ENCODE data around the gene ROPN1.
A peak's percentile ranks its signal among the peaks of the same experiment; 100 is the strongest.
"Not testable (repeated sequence)": the region's sequence is repeated elsewhere in the genome, so short reads cannot be mapped to it uniquely, and the experiment has no call there.

Gene ROPN1

GRCh38 chr3:123991730-123992588 lies at the start of gene ROPN1:
TSS of gene ROPN1 (minus strand) at chr3:123992124. CDS start at chr3:123980481, 11,643 bp downstream.
- not testable (repeated sequence) for DNase-seq (ENCODE audit: low spot score)

- DNase-seq (ENCODE audit: low spot score) = no peak
These were observed 49.6 kb upstream of the ROPN1 start for GRCh38 chr3:124041553-124041952.

GRCh38 chr3:124037326-124037725 lies 45.4 kb upstream of the ROPN1 start:
- DNase-seq (ENCODE audit: low spot score) = no peak

- DNase-seq (ENCODE audit: low spot score) = not testable (repeated sequence)
These were observed 44.3 kb upstream of the ROPN1 start for GRCh38 chr3:124036214-124036613.

- DNase-seq (ENCODE audit: low spot score) = no peak
These were observed 43.7 kb upstream of the ROPN1 start for GRCh38 chr3:124035463-124036121.

- DNase-seq (ENCODE audit: low spot score) = no peak
These were observed 42.9 kb upstream of the ROPN1 start for GRCh38 chr3:124034844-124035152.

GRCh38 chr3:124034016-124034843 lies 42.3 kb upstream of the ROPN1 start:
- DNase-seq (ENCODE audit: low spot score) = no peak

GRCh38 chr3:124033360-124034015 lies 41.6 kb upstream of the ROPN1 start, which contains the start of gene KALRN:
TSS of gene KALRN (plus strand) at chr3:124033369.
- DNase-seq (ENCODE audit: low spot score) = no peak

DNA sequence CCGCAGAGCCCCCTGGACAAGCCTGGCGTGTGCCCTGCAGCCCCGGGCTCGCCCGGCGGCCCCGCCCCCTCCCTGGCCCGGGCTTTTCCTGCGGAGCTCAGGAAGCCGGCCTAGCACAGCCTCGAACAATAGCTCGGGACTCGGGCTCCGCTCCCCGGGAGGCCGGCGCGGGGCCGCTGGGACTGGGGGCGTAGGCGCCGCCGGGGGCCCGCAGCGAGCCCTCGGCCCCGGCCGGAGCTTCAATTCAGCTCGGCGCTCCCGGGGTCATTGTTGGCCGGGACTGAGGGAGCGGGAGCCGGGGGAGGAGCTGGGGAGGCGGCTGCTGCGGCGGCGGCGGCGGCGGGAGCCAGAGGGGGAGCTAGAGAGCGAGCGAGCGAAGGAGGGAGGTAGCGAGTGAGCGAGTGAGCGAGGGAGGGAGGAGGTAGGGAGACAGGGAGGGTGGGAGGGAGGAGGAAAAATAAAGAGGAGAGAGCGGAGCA lies 41.0 kb upstream of the ROPN1 start:
- peak; percentile 92 for DNase-seq (ENCODE audit: low spot score)

DNA sequence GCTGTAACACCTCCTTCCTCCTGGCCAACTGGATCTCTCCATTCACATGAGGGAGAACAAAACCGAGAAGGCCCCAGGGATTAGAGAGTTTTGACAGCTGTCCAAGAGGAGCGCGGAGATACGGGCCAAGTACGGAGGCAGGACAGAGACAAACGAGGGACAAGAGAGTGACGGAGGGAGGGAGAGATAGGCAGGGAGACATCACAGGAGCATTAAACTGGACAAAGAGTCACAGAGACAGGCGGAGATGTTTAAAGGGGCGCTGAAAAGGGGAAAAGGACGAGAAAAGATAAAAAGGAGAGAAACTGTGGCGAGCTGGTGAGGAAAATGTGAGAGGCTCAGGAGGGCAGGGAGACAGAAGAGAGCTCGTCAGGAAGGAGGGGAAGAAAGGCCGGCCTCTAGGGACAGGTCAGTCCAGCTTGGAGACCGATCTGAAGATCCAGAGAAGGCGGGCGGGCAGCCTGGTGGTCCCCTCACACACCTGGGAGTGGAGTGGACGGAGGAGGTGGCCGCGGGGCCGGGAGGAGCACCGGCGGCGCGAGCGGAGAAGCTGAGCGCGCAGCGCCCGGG lies 40.5 kb upstream of the ROPN1 start:
- DNase-seq (ENCODE audit: low spot score) = peak; percentile 62

DNA sequence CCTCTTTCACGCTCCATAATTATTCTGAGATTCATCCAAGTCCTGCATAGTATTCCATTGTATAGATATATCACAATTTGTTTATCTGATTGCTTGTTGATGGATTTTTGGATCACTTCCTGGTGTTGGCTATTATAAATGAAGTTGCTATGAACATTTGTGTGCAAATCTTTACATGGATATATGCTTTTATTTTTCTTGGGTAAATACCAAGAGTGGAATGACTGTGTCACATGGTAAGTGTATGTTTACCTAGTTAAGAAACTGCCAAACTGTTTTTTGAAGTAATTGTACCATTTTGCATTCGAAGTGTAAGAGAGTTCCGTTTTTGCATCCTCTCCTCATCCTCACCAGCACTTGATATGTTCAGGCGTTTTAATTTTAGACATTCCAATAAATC lies 34.6 kb upstream of the ROPN1 start:
- no peak for DNase-seq (ENCODE audit: low spot score)

DNA sequence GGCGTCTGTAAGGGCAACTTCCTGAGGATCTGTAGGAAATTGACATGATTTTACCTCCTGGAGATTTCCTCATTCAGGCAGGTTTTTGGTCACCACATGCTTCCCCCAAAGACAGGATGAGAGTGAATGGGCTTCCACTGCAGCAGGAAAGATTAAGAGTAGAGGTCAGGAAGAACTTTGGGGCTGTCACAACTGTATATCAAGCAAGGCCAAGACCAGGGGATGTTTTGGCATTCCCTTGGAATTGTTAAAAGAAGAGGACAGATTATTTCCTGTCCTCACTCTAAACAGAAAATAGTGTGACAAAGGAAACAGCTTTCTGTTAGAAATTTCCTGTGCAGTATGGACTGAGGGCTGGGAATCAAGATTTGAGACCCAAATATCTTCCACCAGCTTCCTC lies 31.6 kb upstream of the ROPN1 start:
- not testable (repeated sequence) for DNase-seq (ENCODE audit: low spot score)

- DNase-seq (ENCODE audit: low spot score) = no peak
These were observed 27.4 kb upstream of the ROPN1 start for GRCh38 chr3:124019291-124019690.

DNA sequence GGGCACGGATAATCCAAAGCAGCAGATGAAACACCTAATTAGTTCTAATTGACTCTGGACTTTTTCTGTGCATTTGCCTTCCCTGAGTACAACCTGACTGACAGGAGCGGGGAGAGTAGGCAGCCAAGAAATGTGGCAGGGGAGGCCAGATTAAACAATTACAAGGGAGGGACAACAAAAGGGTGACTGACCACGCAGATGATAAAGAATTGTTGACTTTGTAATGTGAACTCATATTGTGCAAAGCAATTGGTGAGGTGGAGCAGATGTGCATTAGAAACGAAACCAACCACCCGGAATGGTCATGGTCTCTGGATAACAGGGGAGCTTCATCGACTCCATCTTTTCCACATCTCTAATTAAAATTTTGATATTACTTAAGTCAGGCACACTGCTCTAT lies 25.6 kb upstream of the ROPN1 start:
- DNase-seq (ENCODE audit: low spot score) = not testable (repeated sequence)

DNA sequence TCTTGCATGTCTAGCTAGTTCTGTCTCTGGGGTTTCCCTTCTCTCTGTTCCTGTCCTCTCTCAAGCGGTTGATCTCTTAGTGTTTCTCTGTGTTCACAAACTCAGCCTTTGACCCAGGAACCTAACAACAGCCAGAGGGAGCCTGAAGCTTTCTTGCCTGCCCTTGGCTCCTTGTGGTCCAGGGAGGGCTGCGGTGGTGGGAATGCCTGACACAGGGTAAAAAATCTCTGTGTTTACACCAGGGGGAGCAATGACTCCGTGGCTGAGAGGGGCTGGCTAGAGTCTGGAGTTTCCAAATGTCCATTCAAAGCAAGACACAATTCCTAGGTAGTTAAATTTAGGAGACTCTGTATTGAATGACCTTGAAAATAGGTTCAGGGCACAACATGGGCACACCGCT lies 24.6 kb upstream of the ROPN1 start:
- peak; percentile 38 for DNase-seq (ENCODE audit: low spot score)

GRCh38 chr3:124014366-124014942 lies 22.5 kb upstream of the ROPN1 start:
- no peak for DNase-seq (ENCODE audit: low spot score)

DNA sequence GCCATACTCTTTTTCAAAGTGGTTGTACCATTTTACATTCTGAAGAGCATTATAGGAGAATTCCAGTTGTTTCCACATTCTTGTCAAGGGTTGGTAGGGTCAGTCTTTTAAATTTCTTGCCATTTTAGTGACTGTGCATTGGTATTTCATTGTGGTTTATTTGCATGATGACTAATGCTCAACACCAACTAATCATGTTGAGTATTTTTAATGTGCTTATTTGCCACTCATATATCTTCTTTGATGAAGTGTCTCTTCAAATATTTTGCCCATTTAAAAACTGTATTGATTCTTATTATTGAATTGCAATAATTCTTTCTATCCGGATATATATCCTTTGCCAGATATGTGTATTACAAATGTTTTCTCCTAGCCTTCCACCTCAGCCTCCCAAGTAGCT lies 16.4 kb upstream of the ROPN1 start:
- not testable (repeated sequence) for DNase-seq (ENCODE audit: low spot score)

DNA sequence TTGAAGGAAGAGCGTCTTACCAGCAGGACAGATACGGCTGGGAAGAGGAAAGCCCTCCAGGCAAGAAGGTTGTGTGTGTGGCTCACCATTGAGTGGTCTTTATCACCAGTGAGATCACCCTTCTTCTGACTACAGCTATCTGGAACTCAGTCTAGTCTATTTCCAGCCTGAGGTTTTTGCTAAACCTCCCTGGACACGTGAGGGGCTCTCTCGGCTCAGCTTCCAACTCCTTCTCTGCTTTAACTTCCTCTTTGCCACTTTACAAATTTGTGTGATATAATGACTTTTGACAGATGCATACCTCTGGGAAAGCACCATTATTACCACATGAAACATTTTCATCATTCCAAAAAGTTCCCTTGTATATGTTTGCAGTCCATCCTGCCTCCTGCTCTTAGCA lies 15.3 kb upstream of the ROPN1 start:
- DNase-seq (ENCODE audit: low spot score) = no peak

DNA sequence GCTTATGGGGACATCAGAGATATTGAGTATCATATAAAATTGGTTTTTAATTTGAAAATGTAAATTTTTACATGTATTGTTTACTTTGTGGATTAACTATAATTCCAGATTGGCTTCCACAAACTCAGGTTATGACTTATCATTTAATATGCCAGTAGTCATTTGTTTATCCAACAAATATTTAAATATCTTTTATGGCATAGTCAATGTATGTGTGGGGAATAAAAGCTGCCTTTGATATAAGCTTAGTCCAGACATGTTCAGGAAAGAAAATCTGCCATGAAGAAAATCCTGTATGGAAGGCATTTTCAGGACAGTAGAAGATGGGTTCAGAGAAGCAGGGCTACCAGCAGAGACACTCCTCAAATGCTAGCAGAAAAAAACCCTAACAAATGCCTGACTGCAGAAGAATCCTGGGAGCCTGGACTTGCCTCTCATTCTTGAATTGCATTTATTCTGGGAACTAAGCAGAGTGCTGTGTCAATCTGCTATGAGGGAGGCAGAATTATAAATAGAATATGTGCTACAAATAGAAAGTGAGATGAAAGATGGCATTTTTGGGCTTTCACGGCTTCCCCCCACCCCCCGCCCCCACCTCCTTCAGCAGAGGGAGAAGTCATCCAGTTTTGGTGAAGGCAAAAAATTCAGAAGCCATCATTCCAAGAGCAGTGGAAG lies 10.6 kb upstream of the ROPN1 start:
- DNase-seq (ENCODE audit: low spot score) = not testable (repeated sequence)

- not testable (repeated sequence) for DNase-seq (ENCODE audit: low spot score)
These were observed 9.4 kb upstream of the ROPN1 start for GRCh38 chr3:124001366-124001765.

DNA sequence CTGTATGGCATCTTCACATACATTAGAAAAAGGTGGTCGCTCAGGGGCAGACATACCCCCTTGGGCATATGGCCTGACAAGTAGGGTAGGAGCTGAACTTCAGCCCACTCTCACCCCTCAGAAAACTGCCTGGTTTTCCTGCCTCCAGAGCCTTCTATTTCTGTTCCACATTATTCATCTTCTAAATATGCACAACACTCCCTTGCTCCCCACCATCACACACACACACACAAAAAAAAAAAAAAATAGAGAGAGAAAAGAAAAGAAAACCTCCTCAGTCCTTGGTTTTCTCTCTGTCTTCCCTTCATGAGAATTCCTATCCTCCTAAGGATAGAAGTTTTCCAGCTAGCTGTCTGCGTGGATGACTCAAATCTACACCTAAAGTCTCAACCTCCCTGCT lies 5.6 kb upstream of the ROPN1 start:
- no peak for DNase-seq (ENCODE audit: low spot score)
